ENCODE results near the gene SKAP2.
A peak's percentile ranks its signal among the peaks of the same experiment; 100 is the strongest.

Gene SKAP2

DNA sequence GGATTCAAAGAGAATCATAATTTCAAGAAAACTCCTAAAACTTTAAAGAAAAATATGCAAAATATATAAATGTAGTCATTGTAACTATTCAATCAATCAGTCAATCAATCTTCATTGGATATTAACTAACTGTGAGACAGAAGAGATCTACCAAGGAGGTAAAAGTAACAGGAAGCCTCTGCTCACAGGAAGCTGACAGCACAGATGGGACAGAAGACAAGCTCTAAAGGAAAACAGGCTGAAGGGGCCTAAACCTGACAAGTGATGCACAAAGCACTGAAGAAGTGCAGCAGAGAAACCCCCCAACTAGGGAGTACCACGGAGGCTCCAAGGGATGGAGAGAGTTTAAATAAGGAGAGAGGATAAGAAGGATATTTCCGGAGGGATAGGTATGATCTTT lies 173.0 kb downstream of the SKAP2 start:
- DNase-seq: no peak

DNA sequence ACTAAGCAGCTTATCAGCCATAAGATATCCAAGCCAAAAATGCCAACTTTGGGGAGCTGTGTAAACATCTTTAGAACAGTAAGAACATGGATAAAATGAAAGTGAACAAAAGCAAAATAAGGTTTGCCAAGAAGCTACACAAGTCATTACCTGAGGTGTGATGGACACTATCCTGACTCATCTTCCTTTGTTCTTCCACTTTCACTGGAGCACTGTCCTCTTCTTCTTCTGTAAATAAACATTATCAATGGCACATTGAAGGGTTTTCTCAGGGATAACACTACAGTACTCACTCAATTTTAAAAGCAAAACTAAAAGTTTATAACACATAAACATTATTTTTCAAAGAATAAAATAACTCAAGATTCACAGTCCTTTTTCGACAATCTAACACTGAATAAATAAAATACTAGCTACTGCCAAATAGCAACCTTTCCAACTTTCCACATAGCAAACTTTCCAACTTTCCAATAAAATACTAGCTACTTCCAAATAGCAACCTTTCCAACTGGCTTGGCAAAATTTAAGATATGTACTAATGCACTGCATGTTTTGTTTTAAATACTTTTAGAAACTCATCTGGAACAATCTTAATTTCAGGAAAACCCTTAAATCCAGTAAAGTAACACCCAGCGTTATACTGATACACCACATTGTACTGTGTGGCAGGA lies 174.1 kb downstream of the SKAP2 start:
- DNase-seq: no peak

DNA sequence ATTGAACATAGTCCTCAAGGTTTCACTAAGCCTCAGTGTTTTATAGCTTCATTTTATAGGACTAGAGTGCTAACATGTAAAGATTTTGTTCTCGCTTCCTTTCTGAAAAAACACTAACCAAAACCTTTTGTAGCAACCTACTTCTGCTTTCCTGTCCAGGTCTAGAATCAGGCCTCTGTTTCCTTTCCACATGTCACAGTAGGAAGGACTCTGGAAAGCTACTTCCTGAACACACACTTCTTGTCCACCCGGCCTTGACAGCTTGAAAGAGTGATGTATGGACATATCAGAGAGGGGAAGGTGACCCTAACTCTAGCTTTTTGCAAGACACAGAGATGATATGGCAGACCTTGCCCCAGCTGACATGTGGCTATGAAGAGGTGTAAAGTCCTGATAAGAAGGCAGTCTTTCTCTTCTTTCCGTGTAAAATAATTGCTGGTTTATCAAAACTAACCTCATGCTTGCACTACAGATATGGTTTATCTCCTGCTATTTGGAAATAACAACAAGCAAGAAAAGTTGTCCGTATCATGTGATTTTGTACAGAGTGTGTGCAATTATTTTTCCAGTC lies 175.4 kb downstream of the SKAP2 start:
- DNase-seq: no peak

DNA sequence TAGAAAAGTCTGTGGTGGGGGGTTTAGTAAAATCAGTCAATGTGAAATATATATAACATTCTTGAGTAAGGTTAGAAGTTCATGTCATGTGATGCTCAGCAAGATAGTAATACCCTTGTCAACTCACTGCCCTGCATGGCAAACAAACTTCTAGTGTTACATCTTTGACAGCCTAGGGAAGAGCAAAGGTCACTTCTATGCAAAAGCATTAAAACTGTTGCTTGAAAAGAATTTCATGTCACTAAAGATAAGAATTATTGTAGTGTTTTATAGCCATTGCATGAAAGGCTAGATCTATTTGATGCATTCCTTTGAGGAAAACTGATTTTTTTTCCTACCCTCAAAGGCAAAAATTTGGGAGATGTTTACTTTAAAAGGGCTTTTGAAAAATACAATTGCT lies 176.0 kb downstream of the SKAP2 start:
- no peak for DNase-seq

DNA sequence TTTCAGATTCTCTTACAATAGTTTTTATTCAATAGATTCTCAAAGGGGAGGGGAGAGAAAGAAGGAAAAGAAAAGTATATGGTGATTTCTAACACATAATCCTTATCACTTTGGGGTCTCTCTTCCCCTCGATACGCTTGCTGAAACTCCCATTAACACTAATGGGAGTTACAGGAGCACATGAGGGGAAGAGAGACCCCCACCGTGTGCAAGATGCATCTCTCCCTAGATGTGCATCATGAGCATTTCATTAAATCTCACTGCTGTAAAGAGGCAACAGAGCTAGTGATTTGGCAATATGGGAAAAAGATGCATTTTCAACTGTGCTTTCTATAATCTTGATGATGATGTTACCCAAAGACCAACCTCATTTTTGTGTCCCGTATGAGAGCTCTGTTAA lies 177.4 kb downstream of the SKAP2 start:
- no peak for DNase-seq

DNA sequence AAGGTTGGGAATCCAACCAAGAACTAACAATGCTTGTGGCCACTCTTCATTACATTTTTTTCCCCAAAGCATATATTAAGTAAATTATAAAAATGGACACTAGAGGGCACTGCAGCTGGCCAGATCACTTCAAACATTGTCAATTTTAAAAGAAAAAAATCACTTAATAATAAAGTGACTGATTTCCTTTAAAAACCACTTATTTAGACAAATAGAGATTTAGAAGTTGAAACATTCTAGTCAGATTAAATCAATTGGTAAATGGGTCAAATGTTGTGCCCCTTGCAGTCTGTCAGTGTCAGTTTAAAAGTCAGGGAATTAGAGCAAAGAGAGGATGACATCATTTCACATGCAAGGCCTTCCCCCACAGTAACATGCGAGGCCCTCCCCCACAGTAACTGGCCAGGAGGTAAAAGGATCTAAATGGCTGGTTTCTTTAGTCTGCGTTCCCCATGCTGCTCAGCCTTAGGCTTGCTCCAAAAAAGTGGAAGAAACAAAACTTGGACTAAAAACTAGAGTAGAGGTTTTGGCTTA lies 177.9 kb downstream of the SKAP2 start:
- no peak for DNase-seq

DNA sequence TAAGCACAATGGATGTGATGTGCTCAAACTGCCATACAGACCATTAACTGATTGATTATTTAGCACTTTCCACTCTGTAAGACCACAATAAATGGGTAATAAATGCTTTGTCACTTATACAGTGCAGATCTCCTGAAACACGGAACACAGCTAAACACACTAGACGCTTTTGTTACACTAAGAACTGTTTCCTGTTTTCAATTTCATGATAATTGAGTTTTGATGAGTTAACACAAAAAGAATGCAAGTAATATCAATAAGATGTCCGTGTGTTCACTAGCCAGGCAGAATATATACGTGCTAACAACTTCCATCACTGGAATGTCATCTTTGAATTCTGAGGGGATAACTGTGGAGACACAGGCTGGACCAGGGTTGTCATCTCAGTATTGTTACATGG lies 178.8 kb downstream of the SKAP2 start:
- DNase-seq: no peak

DNA sequence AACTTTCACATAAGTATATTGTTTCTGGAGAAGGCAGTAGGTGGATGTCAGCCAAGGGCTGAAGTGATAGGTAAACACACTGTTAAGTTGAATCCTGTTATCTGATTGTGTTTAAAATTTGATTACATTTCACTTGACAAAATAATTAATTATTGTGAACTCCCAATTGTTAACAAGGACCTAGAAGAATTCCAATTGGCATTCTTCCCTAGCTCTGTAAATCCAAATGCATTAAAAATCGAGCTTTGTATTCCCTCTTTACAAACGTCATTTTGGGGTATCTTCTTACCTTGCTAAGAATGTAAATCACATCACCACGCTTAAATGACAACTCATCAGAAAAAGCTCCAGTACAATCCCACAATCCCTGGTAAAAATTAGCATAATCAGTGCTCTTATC lies 179.9 kb downstream of the SKAP2 start:
- DNase-seq: no peak

DNA sequence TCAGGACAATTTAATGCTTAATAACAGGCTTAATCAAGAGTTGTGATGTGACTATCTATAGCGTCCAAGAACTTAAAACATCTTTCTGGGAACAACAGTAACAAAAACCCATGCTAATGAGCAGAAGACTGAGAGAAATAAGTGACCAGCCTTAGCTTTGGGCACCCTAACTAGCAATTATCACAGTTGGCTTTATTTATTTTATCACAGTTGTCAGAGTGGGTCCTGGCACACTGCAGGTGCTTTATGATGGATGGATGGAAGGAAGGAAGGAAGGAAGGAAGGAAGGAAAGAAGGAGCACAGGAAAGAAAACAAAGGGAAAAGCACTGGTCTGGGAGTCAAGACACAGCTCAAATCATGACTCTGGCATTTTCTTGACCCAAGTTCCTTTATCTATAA lies 181.1 kb downstream of the SKAP2 start:
- no peak for DNase-seq

DNA sequence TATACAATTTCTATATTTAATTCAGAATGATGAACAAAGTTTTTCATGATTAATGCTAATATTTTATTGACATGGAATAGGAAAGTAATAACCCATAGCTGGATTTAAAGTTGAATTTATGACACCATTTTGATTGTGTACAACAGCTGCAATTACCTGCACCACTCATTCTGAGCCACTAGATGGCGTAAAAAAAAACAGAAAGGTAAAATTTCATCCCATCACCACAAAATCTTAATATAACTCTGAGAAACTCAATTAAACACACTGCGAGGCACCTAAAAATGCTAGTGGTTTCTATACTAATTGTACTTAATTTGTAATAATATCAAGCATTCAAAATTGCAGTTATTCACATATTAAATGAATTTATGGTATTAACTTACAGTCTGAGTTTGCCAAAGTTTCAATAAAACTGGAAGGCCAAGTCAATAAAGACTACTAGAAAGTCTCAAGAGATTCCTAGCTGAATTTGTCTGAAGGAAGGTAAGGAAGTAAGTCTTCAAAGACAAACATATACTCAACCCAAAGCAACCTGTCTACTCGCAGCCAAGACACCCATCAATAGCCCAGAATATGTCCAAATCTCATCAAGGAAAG lies 182.5 kb downstream of the SKAP2 start:
- DNase-seq: no peak

DNA sequence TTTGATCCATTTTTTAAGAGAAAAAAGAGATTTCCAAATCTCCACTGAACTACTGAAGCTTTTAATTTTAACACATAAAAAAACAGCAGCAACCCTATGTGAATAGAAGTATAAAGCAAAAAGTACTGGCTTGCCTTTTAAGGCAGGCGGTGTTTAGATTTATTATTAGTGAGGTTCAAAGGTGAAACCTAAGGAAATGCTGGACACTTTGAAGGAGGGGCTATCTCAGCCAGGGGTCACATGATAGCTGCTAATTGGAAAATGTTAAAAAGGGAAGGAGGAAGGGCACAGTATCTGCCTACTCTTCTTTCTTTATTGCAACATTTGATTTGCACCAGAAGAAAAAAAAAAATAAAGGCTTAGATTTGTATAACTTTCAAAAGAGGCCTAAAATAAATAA lies 183.8 kb downstream of the SKAP2 start:
- DNase-seq: no peak

DNA sequence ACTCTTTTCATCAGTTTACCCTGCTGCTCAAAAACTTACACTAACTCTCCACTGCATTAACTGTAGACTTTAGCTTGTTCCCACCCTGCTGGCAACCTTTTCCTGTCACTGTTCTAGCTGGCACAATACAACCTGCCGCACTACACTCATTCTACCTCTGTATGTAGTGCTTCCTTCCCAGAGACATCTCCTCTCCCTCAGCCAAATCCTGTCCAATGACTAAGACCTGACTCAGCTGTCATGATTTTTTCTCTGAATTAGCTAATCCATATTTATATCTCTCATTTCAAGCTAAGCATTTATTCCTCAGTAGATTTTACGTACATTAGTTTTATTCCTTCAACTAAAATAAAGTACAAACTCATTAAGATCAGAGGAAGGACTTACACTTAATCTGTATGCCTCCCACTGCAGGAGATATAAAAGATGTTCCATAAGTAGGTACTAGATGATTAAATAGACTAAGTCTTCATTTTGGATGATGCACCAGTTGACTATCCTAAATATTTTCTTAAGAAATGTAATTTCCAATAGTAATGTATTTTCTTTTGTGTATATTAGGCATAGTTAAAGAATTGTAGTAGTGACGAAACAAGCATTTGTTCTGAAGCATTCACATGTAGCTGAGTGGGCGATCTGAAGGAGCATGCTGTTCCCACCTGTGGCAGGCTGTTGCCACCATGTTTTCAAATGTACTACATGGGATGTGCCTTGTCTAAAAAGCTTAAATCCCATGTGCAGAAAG lies 189.1 kb downstream of the SKAP2 start:
- DNase-seq: no peak

DNA sequence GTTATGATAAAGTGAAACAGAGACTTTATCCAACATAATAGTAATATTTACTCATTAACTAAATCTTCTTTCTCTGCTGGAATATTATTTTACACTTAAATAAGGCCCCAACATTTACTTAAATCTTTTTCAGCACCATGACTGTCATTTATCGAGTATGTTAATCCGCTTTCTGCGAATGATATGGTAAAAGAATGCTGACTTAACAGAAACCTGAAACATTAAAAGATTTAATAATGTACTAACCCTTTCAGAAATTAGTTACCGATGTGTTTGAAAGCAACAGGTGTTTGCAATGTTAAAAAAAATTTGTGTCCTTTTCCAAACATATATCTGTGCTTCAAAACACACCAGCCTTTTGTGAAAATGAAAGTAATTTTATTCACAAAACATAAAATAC lies 190.5 kb downstream of the SKAP2 start:
- DNase-seq: no peak

DNA sequence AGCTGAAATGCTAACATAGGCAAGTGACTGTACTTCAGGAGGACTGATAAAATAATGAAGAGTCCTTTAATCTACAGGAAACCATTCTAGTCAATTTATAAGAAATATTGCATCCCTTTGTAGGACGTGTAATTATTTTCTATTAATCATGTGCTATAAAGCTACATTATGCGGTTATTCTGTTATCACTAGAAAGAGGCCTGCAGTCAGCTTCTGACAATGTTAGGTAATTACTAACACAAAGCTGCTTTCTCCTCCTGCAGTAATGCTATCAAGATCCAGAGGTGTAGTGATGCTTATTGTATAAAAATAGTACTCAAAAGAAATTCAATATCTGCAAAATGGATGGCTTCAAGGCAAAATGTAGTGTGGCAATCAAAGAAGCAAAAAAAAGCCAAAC lies 191.1 kb downstream of the SKAP2 start:
- no peak for DNase-seq

DNA sequence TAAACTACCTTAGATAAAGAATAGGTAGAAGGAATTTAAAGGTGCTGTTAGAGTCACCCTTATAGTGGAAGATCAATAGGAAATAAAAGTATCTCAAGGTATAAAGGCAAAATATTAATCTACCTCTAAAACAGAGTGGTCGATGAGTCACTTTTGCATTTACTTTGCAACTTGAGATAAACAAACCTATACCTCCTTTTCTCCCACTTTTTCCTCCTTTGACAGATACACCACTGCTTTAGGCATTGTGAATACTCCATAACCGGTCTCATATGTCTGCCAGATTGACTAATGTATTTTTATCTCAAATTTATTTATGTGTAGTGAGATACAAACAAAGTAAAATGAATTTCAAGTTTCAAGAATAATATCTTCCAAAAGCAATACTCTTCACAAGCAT lies 193.5 kb downstream of the SKAP2 start:
- DNase-seq: no peak

DNA sequence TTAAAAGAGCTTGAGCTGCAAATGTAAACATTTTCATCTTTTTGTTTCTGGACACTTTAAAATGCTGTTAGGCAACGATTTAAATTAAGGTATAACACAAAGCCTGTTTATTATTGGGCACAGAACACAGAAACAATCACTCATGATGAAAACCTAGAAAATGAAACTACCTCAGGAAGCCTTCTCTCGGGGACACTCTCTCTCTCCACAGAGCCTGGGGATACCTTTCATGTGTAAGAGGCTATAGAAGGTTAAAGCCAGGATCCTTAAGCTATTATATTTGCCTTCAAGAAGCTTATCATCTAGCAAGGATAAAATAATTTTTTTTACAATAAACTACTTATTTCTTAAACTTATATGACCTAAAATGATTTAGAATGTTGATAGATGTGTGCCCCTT lies 194.1 kb downstream of the SKAP2 start:
- DNase-seq: no peak

DNA sequence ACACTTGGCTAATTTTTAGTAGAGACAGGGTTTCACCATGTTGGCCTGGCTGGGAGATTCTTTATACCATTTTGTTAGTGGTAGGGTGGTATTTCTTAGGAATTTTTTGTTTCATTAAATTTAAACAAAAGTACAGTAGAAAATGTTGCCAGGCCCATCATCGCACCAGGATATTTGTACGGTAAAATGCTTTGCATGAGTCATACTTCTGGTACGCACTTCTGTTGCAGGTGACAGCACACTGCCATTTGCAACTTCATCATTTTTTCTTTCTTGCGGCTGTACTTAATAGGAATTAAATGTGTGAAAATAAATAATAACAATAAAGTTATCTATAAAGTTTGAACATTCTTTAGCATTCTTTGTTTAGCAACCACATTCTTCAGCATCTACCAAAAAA lies 195.6 kb downstream of the SKAP2 start:
- DNase-seq: no peak

DNA sequence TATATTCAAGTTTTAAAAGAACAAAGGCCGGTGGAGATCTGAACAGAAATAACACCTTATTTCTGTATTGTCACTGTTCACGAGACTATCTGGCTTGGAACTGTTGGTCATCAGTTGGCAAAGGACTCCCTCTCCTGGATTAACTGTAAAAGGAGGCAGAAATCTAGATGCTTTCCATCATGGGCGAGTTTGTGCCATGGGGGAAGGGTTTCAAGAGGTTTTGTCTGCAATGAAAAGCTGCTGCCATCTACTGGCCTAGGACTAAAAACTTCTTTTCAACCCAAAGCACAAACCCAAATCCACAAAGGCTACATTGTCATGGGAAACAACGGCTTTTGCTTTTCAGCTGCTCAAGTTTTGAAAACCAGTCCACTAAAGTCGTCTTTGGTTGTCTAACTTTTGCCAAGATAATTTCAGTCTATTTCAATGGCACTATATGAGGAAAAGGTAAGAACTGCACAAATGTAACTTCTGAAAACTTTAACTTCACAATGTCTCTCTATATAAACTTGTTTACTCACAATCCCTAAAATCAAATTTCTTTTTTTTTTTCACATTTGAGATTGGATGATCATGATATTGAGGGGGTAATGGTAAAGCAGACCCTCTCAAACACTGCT lies 196.8 kb downstream of the SKAP2 start:
- peak; percentile 63 for DNase-seq

DNA sequence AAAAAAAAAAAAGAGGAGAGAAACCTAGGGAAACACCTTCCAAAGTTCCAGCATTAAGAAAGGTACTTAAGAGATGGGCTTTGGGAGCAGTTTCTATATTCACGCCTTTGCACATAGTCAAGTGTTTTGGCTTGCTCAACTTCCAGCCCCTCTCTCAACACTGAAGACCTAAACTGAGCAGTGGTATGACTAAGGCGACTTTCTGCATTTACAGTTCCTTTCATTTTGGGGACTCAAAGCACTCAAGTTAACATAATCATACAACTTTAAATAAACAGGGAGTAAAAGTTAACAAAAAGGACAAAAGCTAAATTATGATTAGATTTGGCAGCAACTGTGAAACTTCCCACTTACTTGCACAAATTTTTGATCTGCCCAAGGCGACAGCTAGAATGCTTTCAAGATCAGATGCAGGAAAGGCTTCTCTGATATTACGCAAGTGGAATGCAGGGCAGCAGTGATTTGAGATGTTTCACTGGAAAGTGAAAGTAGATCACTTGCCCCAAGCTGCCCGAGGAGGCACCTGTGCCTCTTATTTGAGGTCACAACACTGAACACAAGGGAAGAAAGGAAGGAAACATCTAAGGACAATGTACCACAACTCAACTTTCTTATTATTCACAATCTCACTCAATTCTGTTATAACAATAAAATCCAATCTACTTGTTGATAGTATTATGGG lies 199.5 kb downstream of the SKAP2 start:
- no peak for DNase-seq

DNA sequence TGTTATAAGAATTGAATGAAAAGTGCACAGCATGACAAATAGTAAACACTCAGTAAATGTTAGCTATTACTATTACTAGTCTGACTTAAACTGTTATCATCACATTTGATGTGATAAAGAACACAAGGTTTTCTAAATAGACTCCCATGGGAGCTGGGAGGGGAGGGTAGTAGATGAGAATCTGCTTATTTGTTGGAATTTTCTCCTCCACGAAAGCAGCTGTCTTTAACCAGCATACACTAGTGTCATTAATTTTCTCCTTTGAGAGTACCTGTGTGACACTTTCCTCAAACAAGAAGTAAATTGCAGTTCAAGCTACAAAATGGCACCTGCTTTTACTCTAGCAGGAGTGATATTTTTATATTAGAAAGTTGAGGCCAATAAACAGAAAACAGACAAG lies 200.1 kb downstream of the SKAP2 start:
- DNase-seq: no peak

DNA sequence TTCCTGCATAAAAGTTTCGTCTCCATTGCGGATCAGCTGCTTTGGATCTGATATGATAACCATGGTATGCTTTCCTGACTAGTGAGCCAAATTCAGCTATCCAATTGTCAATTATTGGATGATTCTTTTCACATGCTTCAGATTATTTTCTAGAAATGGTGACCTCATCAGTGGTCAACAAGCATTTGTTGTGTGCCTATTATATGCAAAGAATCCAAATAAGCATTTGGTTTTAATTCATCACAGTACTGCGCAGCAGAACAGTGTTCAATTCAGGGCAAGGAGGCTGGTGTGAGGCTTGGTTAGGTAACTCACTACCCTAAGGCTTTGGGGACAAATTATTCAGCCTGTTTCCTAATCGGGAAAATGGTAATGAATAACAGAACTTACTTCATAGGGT lies 200.5 kb downstream of the SKAP2 start:
- no peak for DNase-seq

DNA sequence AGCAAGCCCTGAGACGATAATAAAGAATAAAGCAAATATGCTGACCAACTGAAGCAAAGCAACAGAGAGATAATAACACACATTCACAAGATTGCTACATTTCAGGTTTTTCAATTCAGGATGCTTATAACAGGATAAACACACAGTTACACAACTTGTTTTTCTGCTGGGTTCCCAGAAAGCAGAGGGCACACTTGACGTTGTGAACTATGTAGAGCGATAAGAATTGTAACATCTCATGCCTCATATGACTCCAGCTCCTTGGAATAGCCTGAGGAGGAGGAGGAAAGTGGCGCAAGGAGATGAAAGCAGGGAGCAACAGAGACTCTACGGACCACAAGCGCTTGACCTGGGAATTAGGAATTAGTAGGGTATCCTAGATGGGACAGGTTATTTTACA lies 201.7 kb downstream of the SKAP2 start:
- no peak for DNase-seq

DNA sequence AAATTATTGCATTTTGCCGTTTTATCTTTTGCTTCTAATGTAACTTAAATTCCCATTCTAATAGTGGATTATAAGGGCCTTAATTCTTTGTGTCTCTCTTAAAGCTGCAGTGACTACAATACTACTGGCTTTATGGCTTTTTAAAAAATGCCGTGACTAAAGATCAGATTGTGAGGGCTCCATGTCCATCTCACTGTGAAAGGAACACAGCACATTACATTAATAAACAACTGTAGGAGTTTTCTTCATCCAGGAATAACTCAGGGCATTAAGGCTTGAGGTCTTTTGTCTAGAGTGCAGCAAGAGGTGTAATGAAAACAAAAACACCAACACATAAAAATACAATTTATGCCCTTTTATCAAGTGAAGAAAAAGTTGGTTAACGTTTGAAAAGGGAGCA lies 205.3 kb downstream of the SKAP2 start:
- no peak for DNase-seq

All from T1000 (cell line).